HG02840 (cell line): ENCODE measurements around the gene RPL37A.

Source experiments
- ATAC-seq: cut with Tn5 transposase; IDR thresholded peaks from one replicate; pipeline ENCODE4 v1.9.1; 2021; ENCODE audit warnings: mild to moderate bottlenecking, moderate library complexity, moderate number of reproducible peaks; ENCODE audit not compliant: unreplicated experiment, low FRiP score

The RPL37A gene

DNA sequence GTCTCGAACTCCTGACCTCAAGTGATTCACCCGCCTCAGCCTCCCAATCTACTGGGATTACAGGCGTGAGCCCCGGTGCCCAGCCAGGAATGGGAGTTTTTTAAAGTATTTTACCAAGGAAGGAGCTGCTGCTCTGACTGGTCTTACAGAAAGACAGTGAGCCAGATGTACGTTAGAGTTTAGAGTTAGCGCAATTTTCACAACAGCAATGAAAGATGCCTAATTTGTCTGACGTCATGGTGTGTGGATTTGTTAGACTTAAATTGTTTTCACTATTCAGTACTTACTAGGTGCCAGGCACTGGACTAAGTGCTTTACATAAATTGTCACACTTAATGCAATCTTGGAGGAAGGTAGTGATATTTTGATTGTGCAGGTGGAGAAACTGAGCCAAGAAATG is 12.4 kb upstream of the RPL37A start:
- no peak for ATAC-seq

GRCh38 chr2:216486708-216487107 is 11.9 kb upstream of the RPL37A start:
- no peak for ATAC-seq

DNA sequence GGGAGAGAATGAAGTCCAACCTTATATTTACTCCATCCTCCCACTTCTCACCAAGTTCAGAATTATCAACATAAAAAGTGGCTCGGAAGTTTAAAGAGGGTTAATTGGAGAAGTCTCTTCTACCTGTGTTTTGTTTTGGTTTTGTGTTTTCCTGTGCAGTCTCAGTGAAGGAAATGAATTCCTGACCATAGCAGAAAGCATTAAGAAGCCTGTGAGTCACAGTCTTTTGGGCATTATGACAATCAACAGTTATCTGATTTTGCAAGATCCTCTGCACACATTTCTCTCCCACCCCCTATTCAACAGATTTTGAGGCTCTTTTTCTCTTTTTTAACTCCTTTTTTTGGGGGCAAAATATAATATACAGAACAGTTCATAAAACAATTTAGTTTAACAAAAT is 8.6 kb upstream of the RPL37A start:
- ATAC-seq, result no peak

- ATAC-seq, result no peak
These were observed 6.6 kb upstream of the RPL37A start for GRCh38 chr2:216491793-216492596.

- no peak for ATAC-seq
These were observed 5.9 kb upstream of the RPL37A start for GRCh38 chr2:216492597-216493333.

DNA sequence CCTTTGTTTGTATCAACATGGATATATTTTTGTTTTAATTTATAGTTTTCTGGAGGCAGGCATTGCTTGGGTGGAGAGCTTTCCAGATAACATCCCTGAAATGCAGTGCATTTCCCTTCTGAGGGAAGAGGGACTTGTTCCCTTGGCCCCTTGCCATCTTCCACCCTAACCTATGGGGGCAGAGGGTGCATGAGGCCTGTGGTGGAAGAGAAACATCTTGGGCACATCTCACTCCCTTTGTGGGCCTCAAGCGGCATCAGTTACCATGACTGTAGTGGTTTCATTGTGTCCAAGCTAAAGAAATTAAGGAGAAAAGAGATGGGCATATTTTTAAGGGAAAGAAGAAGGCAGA is 5.3 kb upstream of the RPL37A start:
- ATAC-seq, result no peak

GRCh38 chr2:216495656-216496055 is 3.0 kb upstream of the RPL37A start:
- ATAC-seq, result no peak

GRCh38 chr2:216497382-216498069 is 1.1 kb upstream of the RPL37A start:
- no peak for ATAC-seq

GRCh38 chr2:216498070-216498378 is 620 bp upstream of the RPL37A start:
- no peak for ATAC-seq

DNA sequence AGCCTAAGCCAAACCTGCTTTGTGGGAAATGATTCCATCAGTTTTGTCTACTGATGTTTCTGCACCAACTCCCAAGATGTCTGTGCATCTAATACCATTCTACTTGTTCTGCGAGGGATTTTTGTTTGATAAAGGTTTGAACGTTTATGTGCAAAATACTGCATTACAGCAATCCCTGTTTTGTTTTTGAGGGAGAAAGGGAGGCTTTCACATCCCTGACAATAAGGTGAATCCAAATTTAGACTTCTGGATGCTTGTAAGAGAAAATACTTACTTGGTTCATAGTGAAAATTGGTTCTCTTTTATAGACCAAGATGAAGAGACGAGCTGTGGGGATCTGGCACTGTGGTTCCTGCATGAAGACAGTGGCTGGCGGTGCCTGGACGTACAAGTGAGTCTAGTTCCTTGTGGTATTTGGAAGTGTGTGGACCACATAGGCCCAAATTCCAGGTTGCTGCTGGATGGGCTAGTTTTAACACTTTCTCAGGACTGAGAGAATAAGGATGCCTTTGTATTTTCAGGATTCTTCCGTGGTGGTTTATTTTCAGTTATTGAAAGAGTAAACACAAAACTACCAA is 1.1 kb downstream of the RPL37A start:
- ATAC-seq, result no peak

DNA sequence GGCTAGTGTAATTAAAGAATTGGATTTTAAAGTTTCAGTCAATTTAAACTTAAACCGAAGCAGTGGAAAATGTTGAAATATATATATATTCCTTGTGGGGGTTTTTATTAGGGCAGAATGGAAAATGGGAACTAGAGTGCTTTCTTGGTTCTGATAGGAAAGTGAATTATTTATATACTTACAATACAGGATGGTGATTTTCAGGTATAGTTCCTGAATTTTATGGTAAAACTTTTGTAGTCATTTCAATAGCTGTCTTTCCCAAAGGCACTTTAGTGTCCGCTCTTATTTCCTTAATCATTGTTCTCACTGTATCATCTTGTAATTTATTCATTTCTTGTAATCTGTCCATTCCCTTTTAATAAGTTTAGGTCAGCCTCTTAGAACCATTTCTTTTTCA is 1.9 kb downstream of the RPL37A start:
- ATAC-seq, result no peak

DNA sequence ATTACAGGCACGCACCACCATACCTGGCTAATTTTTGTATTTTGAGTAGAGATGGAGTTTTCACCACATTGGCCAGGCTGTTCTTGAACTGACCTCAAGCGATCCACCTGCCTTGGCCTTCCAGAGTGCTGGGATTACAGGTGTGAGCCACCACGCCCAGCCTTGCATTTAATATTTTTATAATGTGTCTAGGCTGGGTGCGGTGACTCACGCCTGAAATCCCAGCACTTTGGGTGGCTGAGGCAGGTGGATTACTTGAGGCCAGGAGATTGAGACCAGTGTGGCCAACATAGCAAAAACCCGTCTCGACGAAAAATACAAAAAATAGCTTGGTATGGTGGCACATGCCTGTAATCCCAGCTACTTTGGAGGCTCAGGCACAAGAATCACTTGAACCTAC is 3.2 kb downstream of the RPL37A start:
- no peak for ATAC-seq

DNA sequence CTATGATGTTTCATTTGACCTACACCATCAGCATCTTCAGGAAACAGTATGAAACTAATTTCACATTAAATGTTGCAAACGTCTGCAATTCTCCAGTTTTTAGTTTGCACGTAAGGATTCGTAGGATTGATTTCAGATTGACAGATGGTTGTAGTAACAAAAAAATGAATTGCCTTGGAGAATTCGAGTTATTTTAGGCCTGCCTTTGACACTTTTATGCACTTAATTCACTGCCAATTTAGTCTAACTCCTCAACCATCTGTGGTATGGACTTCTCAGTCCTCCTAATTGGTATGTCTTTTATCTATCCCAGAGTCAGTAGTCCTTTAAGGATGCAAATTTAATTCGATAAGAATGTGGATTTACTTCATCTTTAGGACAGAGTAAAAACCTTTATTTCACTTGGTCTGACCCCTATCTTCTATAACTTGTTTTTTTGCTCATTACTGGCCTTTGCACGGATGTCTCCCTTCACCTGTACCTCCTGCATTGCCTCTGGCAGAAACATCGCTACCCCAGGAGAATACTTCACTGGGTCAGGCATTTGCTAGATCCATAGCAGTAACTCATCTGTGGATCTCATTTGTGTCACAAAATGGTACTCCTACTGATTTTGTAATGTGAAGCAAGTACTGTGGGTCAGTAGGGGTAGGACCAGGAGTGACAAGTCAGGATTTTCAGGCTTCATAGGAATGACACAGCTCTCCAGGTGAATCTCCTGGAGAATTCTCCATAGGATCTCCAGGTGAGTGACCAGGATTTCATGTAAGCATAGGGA is 3.9 kb downstream of the RPL37A start:
- no peak for ATAC-seq

DNA sequence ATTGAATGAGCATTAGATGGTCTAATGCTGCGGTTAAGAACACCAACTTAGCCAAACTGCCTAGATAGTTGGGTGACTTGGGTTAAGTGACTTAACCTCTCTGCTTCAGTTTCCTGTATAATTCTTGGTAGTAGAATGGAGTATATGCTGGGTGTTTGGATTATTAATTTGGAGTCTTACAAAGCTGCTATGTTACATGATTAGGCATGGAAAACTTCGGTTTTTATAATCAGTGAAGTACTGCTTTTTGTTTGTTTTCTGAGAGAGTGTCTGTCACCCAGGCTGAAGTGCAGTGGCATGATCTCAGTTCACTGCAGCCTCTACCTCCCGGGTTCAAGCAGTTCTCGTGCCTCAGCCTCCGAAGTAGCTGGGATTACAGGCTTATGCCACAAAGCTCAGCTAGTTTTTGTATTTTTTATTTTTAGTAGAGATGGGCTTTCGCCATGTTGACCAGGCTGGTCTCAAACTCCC is 4.5 kb downstream of the RPL37A start:
- ATAC-seq, result no peak

DNA sequence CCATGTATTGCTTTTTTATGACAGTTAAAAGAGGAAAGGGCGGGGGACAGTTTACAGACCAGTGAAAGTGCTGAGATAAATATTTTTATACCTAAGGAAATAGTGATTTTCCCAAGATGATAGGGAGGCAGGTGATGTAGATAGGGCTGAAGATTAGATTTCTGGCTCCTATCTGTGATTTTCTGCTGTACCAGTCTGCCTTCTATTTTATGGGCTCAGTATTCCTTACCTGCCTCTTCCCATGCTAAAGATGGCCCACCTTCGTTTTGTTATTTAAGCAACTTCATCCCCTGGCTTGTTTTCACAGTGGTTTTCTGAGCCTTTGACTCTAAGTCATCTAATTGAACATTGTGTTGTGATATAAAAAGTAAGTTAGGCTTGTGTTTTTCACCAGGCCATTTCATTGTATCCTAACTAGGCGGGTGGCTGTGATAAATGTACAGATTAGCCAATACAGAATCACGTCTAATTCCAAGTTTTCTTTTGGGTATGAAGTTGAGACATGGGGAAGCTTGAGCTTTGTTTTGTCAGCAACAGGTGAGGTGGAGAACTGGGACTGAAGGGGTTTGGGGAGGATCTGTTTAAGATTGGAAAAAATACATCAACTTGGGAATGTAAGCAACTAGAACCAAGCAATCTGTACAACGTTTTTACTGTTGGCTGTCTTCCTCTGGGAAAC is 5.2 kb downstream of the RPL37A start:
- ATAC-seq, result no peak

DNA sequence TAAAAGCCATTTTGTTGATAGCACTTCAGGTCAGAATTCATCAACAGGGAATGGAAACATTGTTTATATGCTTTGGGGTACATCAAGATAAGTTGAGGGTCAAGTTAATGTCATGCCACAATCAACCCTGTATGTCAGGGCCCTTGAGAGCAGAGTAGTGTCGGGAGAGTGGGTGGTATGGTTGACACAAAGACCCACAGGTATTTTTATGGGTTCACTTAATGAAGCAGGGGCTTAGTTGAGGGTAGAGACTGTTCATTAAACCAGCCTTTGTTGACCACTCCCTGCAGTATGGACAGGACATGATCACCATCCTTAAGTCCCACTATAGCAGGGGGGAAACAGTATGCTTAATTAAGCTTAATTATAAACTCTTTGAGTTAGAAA is 5.7 kb downstream of the RPL37A start:
- no peak for ATAC-seq

- ATAC-seq, result no peak
These were observed 6.8 kb downstream of the RPL37A start for GRCh38 chr2:216505133-216506106.

DNA sequence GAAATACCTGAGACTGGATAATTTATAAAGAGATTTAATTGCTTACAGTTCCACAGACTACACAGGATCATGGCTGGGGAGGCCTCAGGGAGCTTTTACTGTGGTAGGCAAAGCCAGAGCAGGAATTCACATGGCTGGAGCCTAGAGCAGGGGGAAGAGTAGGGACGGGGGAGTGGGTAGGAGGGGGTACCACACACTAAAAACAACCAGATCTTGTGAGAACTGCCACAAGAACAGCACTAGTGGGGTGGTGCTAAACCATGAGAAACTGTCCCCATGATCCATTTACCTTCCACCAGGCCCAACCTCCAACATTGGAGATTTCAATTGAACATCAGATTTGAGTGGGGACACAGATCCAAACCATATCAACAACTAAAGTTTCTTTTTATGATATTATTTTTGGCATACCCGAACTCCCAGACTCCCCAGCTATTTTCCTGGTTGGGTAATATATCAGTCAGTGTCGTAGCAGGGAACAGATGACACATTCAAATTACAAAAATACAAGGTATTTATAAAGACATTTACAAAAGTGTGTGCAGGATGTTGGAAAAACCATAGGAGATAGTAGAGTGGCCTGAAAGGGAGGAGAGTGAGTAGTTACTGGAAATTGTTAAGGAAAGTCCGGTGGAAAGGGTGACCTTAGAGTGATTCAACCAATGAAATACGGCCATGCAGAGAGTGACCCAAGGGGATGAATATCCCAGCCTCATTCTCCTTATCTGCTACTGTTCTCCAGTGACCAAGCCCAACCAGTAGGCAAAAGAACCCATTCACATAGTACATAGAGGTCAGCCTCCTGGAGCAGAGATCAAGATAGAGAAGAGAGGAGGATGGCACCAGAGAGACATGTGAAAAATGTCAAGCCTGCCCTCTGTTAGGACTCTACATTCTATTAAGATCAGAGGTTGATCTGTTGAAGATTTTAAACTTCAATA is 8.8 kb downstream of the RPL37A start:
- ATAC-seq, result no peak
